GM18861 (cell line): ENCODE data around the gene SKOR1.

Experiments
- ATAC-seq: cut with Tn5 transposase; IDR thresholded peaks from one replicate; pipeline ENCODE4 v1.9.1; 2021; ENCODE audit not compliant: unreplicated experiment

SKOR1 gene

GRCh38 chr15:67796196-67797127, 28.8 kb upstream of the SKOR1 start:
- no peak for ATAC-seq

GRCh38 chr15:67799801-67800205, 25.5 kb upstream of the SKOR1 start:
- ATAC-seq, result no peak

- ATAC-seq, result no peak
Measured at GRCh38 chr15:67801142-67801541, 24.2 kb upstream of the SKOR1 start.

GRCh38 chr15:67801926-67802914, 23.1 kb upstream of the SKOR1 start:
- no peak for ATAC-seq

GRCh38 chr15:67803299-67803698, 22.0 kb upstream of the SKOR1 start:
- ATAC-seq, result no peak

GRCh38 chr15:67803996-67804843, 21.1 kb upstream of the SKOR1 start:
- no peak for ATAC-seq

GRCh38 chr15:67805008-67805665, 20.2 kb upstream of the SKOR1 start:
- ATAC-seq, result no peak

GRCh38 chr15:67805666-67806516, 19.4 kb upstream of the SKOR1 start:
- no peak for ATAC-seq

- no peak for ATAC-seq
Measured at GRCh38 chr15:67806536-67806935, 18.8 kb upstream of the SKOR1 start.

GRCh38 chr15:67807141-67807540, 18.2 kb upstream of the SKOR1 start:
- no peak for ATAC-seq

- ATAC-seq, result no peak
Measured at GRCh38 chr15:67807836-67808235, 17.5 kb upstream of the SKOR1 start.

GRCh38 chr15:67808821-67809220, 16.5 kb upstream of the SKOR1 start:
- no peak for ATAC-seq

- ATAC-seq, result no peak
Measured at GRCh38 chr15:67809441-67809840, 15.9 kb upstream of the SKOR1 start.

GRCh38 chr15:67809866-67810265, 15.4 kb upstream of the SKOR1 start:
- no peak for ATAC-seq

- ATAC-seq, result no peak
Measured at GRCh38 chr15:67812241-67812644, 13.1 kb upstream of the SKOR1 start.

- ATAC-seq, result no peak
Measured at GRCh38 chr15:67813104-67813634, 12.1 kb upstream of the SKOR1 start.

- ATAC-seq, result no peak
Measured at GRCh38 chr15:67815036-67815592, 10.2 kb upstream of the SKOR1 start.

GRCh38 chr15:67816668-67817067, 8.6 kb upstream of the SKOR1 start:
- no peak for ATAC-seq

GRCh38 chr15:67818464-67818863, 6.8 kb upstream of the SKOR1 start:
- no peak for ATAC-seq
